ENCODE measurements around the gene CSF1R. TPM values are rescaled to one million over a fixed set of nuclear protein-coding genes. Genes with fewer than 3 reads are reported as not detected.

CSF1R gene
- total RNA-seq, 4 donors from 2014 or later = 55.6 to 140 (median 77.6) TPM

GRCh38 chr5:150108711-150109514 is 22.6 kb upstream of the CSF1R start:
- DNase-seq (ENCODE audit: low spot score) = no peak

GRCh38 chr5:150107909-150108447 is 21.6 kb upstream of the CSF1R start:
- ATAC-seq (ENCODE audit: low FRiP score) = no peak
- TF ChIP-seq, protein P1, sequence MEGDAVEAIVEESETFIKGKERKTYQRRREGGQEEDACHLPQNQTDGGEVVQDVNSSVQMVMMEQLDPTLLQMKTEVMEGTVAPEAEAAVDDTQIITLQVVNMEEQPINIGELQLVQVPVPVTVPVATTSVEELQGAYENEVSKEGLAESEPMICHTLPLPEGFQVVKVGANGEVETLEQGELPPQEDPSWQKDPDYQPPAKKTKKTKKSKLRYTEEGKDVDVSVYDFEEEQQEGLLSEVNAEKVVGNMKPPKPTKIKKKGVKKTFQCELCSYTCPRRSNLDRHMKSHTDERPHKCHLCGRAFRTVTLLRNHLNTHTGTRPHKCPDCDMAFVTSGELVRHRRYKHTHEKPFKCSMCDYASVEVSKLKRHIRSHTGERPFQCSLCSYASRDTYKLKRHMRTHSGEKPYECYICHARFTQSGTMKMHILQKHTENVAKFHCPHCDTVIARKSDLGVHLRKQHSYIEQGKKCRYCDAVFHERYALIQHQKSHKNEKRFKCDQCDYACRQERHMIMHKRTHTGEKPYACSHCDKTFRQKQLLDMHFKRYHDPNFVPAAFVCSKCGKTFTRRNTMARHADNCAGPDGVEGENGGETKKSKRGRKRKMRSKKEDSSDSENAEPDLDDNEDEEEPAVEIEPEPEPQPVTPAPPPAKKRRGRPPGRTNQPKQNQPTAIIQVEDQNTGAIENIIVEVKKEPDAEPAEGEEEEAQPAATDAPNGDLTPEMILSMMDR (IDR thresholded peaks at IDR 0.05) = no peak
- no peak for DNase-seq (ENCODE audit: low spot score)

More at GRCh38 chr5:150108711-150109514, 22.6 kb upstream of the CSF1R start:
- ATAC-seq (ENCODE audit: low FRiP score) = no peak
- TF ChIP-seq, protein P1 (IDR thresholded peaks at IDR 0.05) = no peak

DNA sequence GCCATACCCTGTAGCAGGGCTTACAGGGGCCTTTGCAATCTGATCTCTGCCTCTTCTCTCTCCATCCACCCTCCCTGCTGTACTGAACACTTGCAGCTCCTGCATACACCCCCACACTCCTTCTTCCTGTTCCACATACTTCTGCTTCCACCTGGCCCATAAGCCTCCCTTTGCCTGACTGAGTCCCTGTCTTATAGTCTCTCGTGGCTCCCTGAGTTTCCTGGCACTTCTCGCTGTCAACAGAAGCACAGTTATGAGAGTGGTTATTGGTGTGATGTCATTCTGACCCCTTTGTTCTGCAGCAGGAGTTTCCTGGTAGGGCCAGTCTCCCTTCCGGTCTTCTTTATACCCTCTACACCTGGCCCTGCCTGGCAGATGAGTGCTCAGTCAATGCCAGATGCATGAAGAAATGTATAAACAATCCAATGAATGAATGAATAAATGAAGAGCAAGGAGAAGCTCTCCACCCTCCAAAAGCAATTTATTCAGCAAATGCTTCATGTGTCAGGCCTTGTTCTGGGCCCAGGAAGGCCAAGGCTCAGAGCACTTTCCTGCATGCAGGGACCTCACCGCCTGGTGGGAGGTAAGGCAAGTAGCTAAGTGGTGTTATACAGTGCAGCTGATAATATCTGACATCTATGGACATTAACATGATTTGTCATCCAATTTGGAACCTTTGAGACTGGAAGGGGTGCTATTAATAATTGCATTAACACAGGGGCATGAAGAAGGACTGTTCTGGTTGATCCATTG is 20.5 kb upstream of the CSF1R start:
- DNase-seq (ENCODE audit: low spot score) (no peak), ATAC-seq (ENCODE audit: low FRiP score) (no peak)
- TF ChIP-seq, protein P1 (IDR thresholded peaks at IDR 0.05) = no peak

- TF ChIP-seq, protein P1 (IDR thresholded peaks at IDR 0.05) = no peak
- DNase-seq (ENCODE audit: low spot score) (no peak), ATAC-seq (ENCODE audit: low FRiP score) (no peak)
These were observed 19.7 kb upstream of the CSF1R start for GRCh38 chr5:150105928-150106615.

- ATAC-seq (ENCODE audit: low FRiP score) (no peak), DNase-seq (ENCODE audit: low spot score) (no peak)
- TF ChIP-seq, protein P1 (IDR thresholded peaks at IDR 0.05) = no peak
These were observed 18.2 kb upstream of the CSF1R start for GRCh38 chr5:150104550-150104870.

DNA sequence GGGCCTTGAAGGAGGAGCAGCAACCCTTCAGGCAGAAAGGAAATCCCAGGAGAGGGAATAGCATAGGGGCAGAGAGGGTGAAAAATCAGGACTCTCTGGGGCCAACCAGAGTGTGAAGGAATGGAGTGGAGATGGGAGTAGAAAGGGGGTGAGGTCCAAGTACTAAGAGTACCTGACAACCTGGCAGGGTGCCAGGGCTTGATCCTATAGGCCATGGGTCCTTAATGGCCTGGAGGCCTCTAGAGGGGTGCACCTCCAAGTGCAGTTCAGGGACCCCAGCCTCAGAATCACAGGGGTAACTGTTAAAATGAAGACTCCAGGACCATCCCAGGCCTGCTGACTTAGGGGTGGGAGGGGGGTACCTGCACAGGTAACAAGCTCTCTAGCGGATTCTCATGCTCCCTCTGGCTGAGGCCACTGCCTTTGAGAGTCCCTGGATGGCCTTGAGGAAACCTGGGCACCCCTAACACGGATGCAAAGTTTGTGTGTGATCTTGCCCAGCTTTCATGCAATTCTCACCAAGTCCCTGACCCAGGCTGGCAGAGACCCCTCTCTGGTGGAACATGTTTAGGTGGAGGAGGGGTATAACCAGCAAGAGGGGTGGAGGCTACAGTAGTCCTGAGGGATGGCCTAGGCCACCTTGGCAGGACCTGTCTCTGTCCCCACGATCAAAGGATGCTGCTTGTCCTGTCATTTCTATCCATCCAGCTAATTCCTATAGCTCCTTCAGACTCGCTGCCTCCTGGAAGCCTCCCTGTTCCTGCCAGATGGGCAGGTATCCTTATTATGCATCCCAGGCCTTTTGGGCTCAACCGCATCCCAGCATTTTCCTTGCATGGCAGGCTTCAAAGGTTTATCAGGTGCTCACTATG is 17.6 kb upstream of the CSF1R start:
- DNase-seq (ENCODE audit: low spot score) = no peak
- ATAC-seq (ENCODE audit: low FRiP score) = no peak

More for the DNA sequence above, 17.6 kb upstream of the CSF1R start:
- TF ChIP-seq, protein P1 (IDR thresholded peaks at IDR 0.05) = no peak
